Measurements from ENCODE around the gene ECD.

- no peak for TF ChIP-seq EZH2 (IDR thresholded peaks at IDR 0.05; ENCODE audit: insufficient read depth, poor library complexity, severe bottlenecking)
- no peak for TF ChIP-seq EZH2phosphoT487 (IDR thresholded peaks at IDR 0.05; ENCODE audit: insufficient read depth, low read depth)
Observed at GRCh38 chr10:73093922-73094850, 73.6 kb downstream of the ECD start.

Data from GM23248 (cell line).